H9 (cell line): Measurements from ENCODE around the gene PDE4A. TPM values are rescaled to one million over a fixed set of nuclear protein-coding genes. Genes with fewer than 3 reads are reported as not detected.
A peak's percentile ranks its signal among the peaks of the same experiment; 100 is the strongest.

ENCODE experiments used
- DNase-seq: peaks from one replicate; pipeline ENCODE4 v3.0.0-alpha.2; 2017
- H2AFZ ChIP-seq: one replicate; pipeline ENCODE4 v1.6.1; 2013; ENCODE audit warnings: mild to moderate bottlenecking, low read length, control low read depth, moderate library complexity
- H2AK5ac ChIP-seq: 2 replicates; pipeline ENCODE4 v1.6.1; 2013; ENCODE audit warnings: low read length, control low read depth, mixed read lengths; ENCODE audit not compliant: insufficient read length
- H2BK120ac ChIP-seq: one replicate; pipeline ENCODE4 v1.6.1; 2013; ENCODE audit warnings: low read depth, mild to moderate bottlenecking, low read length, control low read depth, inconsistent platforms; ENCODE audit not compliant: poor library complexity, severe bottlenecking
- H2BK12ac ChIP-seq: 2 replicates; pipeline ENCODE4 v1.6.1; 2013; ENCODE audit warnings: low read length, control low read depth, mixed read lengths, low read depth; ENCODE audit not compliant: insufficient read length
- H2BK15ac ChIP-seq: 2 replicates; pipeline ENCODE4 v1.6.1; 2013; ENCODE audit warnings: low read depth, low read length, control low read depth
- H2BK20ac ChIP-seq: one replicate; pipeline ENCODE4 v1.6.1; 2013; ENCODE audit warnings: low read depth, mild to moderate bottlenecking, low read length, control low read depth, inconsistent platforms; ENCODE audit not compliant: poor library complexity, severe bottlenecking
- H2BK5ac ChIP-seq: 2 replicates; pipeline ENCODE4 v1.6.1; 2013; ENCODE audit warnings: low read length, control low read depth, mixed read lengths; ENCODE audit not compliant: insufficient read length
- H3K14ac ChIP-seq: 2 replicates; pipeline ENCODE4 v1.6.1; 2013; ENCODE audit warnings: low read length, control low read depth; ENCODE audit not compliant: insufficient read depth
- H3K18ac ChIP-seq: 2 replicates; pipeline ENCODE4 v1.6.1; 2013; ENCODE audit warnings: low read depth, mild to moderate bottlenecking, mixed read lengths, low read length, control low read depth; ENCODE audit not compliant: insufficient read length
- H3K23ac ChIP-seq: 2 replicates; pipeline ENCODE4 v1.6.1; 2013; ENCODE audit warnings: low read length, control low read depth, mixed read lengths, low read depth; ENCODE audit not compliant: insufficient read length
- H3K23me2 ChIP-seq: 2 replicates; pipeline ENCODE4 v1.6.1; 2013; ENCODE audit warnings: low read depth, mild to moderate bottlenecking, mixed read lengths, low read length, control low read depth; ENCODE audit not compliant: insufficient read length, poor library complexity, severe bottlenecking
- H3K27ac ChIP-seq: 2 replicates; pipeline ENCODE4 v1.5.1; 2013; ENCODE audit warnings: low read length, control low read depth, mixed read lengths, low read depth; ENCODE audit not compliant: insufficient read length
- H3K27me3 ChIP-seq: 2 replicates; pipeline ENCODE4 v1.6.1; 2013; ENCODE audit warnings: low read length, control low read depth, inconsistent platforms; ENCODE audit not compliant: insufficient read depth
- H3K4ac ChIP-seq: 2 replicates; pipeline ENCODE4 v1.6.1; 2013; ENCODE audit warnings: low read depth, mild to moderate bottlenecking, control low read depth, inconsistent platforms, low read length, moderate library complexity
- H3K4me1 ChIP-seq: 2 replicates; pipeline ENCODE4 v1.6.1; 2013; ENCODE audit warnings: low read length, control low read depth, inconsistent platforms; ENCODE audit not compliant: insufficient read depth
- H3K4me2 ChIP-seq: 2 replicates; pipeline ENCODE4 v1.6.1; 2013; ENCODE audit warnings: low read length, control low read depth, mixed read lengths; ENCODE audit not compliant: insufficient read length, insufficient read depth
- H3K56ac ChIP-seq: 2 replicates; pipeline ENCODE4 v1.6.1; 2013; ENCODE audit warnings: low read depth, mild to moderate bottlenecking, mixed read lengths, low read length, control low read depth; ENCODE audit not compliant: insufficient read length
- H3K79me1 ChIP-seq: 2 replicates; pipeline ENCODE4 v1.6.1; 2013; ENCODE audit warnings: low read depth, mild to moderate bottlenecking, moderate library complexity, low read length, control low read depth, inconsistent platforms; ENCODE audit not compliant: insufficient read depth, poor library complexity, severe bottlenecking
- H3K79me2 ChIP-seq: 2 replicates; pipeline ENCODE4 v1.6.1; 2013; ENCODE audit warnings: low read length, control low read depth, inconsistent platforms; ENCODE audit not compliant: insufficient read depth
- H3K9ac ChIP-seq: 2 replicates; pipeline ENCODE4 v1.6.1; 2013; ENCODE audit warnings: low read length, control low read depth, mixed read lengths; ENCODE audit not compliant: insufficient read length; ENCODE audit errors: extremely low read depth
- H3K9me3 ChIP-seq: one replicate; pipeline ENCODE4 v1.6.1; 2013; ENCODE audit warnings: low read depth, low read length, inconsistent platforms; ENCODE audit not compliant: control insufficient read depth
- H3T11ph ChIP-seq: one replicate; pipeline ENCODE4 v1.6.1; 2013; ENCODE audit warnings: mild to moderate bottlenecking, low read length, control low read depth, inconsistent platforms
- H4K20me1 ChIP-seq: one replicate; pipeline ENCODE4 v1.6.1; 2013; ENCODE audit not compliant: control insufficient read depth, insufficient read length, insufficient read depth
- H4K5ac ChIP-seq: 2 replicates; pipeline ENCODE4 v1.6.1; 2013; ENCODE audit warnings: low read depth, mild to moderate bottlenecking, mixed read lengths, low read length, control low read depth; ENCODE audit not compliant: insufficient read length
- H4K8ac ChIP-seq: replicated peaks from 2 replicates; pipeline ENCODE4 v1.6.1; 2013; ENCODE audit warnings: low read length, control low read depth, mixed read lengths, low read depth; ENCODE audit not compliant: insufficient read length
- H4K91ac ChIP-seq: 2 replicates; pipeline ENCODE4 v1.6.1; 2013; ENCODE audit warnings: low read depth, mild to moderate bottlenecking, moderate library complexity, mixed read lengths, low read length, control low read depth; ENCODE audit not compliant: insufficient read length
- H3K27ac Mint-ChIP-seq, 3 experiments: 2 replicates in 2 of 3; 3 replicates in 1 of 3; pipeline ENCODE4 v1.8.0; 2020 to 2021; ENCODE audit warnings: mixed read lengths in 3 of 3, mild to moderate bottlenecking in 1 of 3, moderate library complexity in 1 of 3
- H3K27me3 Mint-ChIP-seq: 2 replicates; pipeline ENCODE4 v1.8.0; 2021; ENCODE audit warnings: low read depth, mild to moderate bottlenecking, moderate library complexity, mixed read lengths
- H3K36me3 Mint-ChIP-seq, 3 experiments: 2 replicates in 2 of 3; 3 replicates in 1 of 3; pipeline ENCODE4 v1.8.0; 2020 to 2021; ENCODE audit warnings: low read depth in 3 of 3, mixed read lengths in 3 of 3; ENCODE audit not compliant: insufficient read depth in 1 of 3
- H3K4me1 Mint-ChIP-seq, 2 experiments: 2 replicates each; pipeline ENCODE4 v1.8.0; 2020; ENCODE audit warnings: mixed read lengths in 2 of 2
- H3K4me3 Mint-ChIP-seq, 2 experiments: 2 replicates in 1 of 2; 3 replicates in 1 of 2; pipeline ENCODE4 v1.8.0; 2020 to 2021; ENCODE audit warnings: mild to moderate bottlenecking in 2 of 2, mixed read lengths in 2 of 2, moderate library complexity in 1 of 2
- H3K9me3 Mint-ChIP-seq, 2 experiments: 2 replicates in 1 of 2; 3 replicates in 1 of 2; pipeline ENCODE4 v1.8.0; 2020; ENCODE audit warnings: mild to moderate bottlenecking in 2 of 2, mixed read lengths in 2 of 2, moderate library complexity in 1 of 2
- WGBS: extraction: QIAGEN DNeasy Blood & Tissue Kit; methylation state at CpG from one replicate; pipeline ENCODE4 v1.1.7; 2013; ENCODE audit warnings: missing lambda C conversion rate, low lambda C conversion rate, mixed read lengths; ENCODE audit not compliant: insufficient read length; ENCODE audit errors: extremely low coverage; 5-methylcytosine and 5-hydroxymethylcytosine counted together
- total RNA-seq: library from RNA; stranded (reverse); gene quantifications from 2 replicates; pipeline ENCODE4 v1.2.1, GENCODE V29; 2021
- TF ChIP-seq, protein P1 (sequence below): fragments of 200-600 bp; sonication (generic); conservative IDR thresholded peaks from 3 replicates; pipeline ENCODE4 v1.8.0; 2021; ENCODE audit warnings: antibody characterized with exemption, mild to moderate bottlenecking

PDE4A gene
- total RNA-seq, 1 experiment from 2014 or later = 8.5 TPM

DNA sequence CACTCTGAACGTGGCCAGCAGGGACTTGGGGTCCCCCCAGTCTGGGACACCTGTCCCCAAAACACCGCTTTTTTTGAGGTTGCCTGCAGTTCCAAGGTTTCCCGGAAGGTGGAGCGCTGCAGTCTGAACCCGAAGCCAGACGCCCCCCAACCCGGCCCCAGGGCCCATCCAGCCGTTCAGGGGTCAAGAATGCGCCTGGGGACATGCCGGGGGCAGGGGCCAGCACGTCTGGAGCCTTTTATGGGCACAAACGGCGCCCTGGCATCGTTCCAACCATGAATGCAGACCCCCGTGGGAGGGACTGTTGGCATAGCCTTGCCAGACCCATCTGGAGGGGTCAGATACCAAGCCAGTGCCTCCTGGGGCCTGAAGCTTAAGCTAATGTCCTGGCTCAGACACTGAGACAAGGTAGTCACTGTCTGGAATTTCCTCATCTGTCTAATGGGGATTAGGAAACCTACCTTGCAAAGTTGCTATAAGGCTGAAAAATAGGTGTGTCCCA lies 90.0 kb downstream of the PDE4A start:
- H3K56ac ChIP-seq = no peak overlapping the region
- H2BK120ac ChIP-seq = no peak overlapping the region
- WGBS = no CpG with 5 or more reads among the region's 15 CpGs
- H2BK12ac ChIP-seq = no peak overlapping the region
- H3K4me1 ChIP-seq = no peaks in the 10 kb centered on the region
- H3K18ac ChIP-seq = no peak overlapping the region
- H2BK20ac ChIP-seq = no peak overlapping the region
- H4K8ac ChIP-seq = no peak overlapping the region
- H3K4me3 Mint-ChIP-seq = no peak overlapping the region; a peak in 1 of 5 replicates
- TF ChIP-seq, protein P1, sequence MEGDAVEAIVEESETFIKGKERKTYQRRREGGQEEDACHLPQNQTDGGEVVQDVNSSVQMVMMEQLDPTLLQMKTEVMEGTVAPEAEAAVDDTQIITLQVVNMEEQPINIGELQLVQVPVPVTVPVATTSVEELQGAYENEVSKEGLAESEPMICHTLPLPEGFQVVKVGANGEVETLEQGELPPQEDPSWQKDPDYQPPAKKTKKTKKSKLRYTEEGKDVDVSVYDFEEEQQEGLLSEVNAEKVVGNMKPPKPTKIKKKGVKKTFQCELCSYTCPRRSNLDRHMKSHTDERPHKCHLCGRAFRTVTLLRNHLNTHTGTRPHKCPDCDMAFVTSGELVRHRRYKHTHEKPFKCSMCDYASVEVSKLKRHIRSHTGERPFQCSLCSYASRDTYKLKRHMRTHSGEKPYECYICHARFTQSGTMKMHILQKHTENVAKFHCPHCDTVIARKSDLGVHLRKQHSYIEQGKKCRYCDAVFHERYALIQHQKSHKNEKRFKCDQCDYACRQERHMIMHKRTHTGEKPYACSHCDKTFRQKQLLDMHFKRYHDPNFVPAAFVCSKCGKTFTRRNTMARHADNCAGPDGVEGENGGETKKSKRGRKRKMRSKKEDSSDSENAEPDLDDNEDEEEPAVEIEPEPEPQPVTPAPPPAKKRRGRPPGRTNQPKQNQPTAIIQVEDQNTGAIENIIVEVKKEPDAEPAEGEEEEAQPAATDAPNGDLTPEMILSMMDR = peak; percentile 90
- H2BK15ac ChIP-seq = no peak overlapping the region
- no peak overlapping the region for H3T11ph ChIP-seq
- H2AK5ac ChIP-seq = no peak overlapping the region
- no peaks in the 10 kb centered on the region; the same call in 1 of the 2 replicates for H3K27me3 Mint-ChIP-seq
- H3K27ac Mint-ChIP-seq = peak overlapping the region in 1 of 3 experiments; percentile 15; a peak in 1 of 7 replicates
- H3K27ac ChIP-seq = no peak overlapping the region
- no peak overlapping the region for H2BK5ac ChIP-seq
- no peaks in the 10 kb centered on the region for H3K79me2 ChIP-seq
- H3K27me3 ChIP-seq = peaks cover 7% of the 10 kb centered on the region; the same call in 1 of the 2 replicates
- H2AFZ ChIP-seq = no peak overlapping the region
- no peak overlapping the region for H3K14ac ChIP-seq
- peaks cover 1 to 4% of the 10 kb centered on the region in 2 experiments; a peak in 2 of 4 replicates for H3K4me1 Mint-ChIP-seq
- no peak overlapping the region for H3K4me2 ChIP-seq
- H3K79me1 ChIP-seq = no peaks in the 10 kb centered on the region
- H3K4ac ChIP-seq = no peak overlapping the region
- peaks cover 7% of the 10 kb centered on the region for H3K23me2 ChIP-seq
- H4K91ac ChIP-seq = no peak overlapping the region
- no peaks in the 10 kb centered on the region for H3K9me3 ChIP-seq
- no peak overlapping the region for H4K5ac ChIP-seq
- no peak overlapping the region for H3K23ac ChIP-seq
- no peaks in the 10 kb centered on the region; a peak in 1 of 5 replicates for H3K9me3 Mint-ChIP-seq
- peaks cover 7 to 10% (median 8%) of the 10 kb centered on the region in 3 experiments; a peak in 6 of 7 replicates for H3K36me3 Mint-ChIP-seq
- no peaks in the 10 kb centered on the region for H4K20me1 ChIP-seq
- H3K9ac ChIP-seq = no peak overlapping the region
- peak; percentile 74 for DNase-seq
